ENCODE data around the gene GDF15.
"Not testable (repeated sequence)": the region's sequence is repeated elsewhere in the genome, so short reads cannot be mapped to it uniquely, and the experiment has no call there.

The GDF15 gene

DNA sequence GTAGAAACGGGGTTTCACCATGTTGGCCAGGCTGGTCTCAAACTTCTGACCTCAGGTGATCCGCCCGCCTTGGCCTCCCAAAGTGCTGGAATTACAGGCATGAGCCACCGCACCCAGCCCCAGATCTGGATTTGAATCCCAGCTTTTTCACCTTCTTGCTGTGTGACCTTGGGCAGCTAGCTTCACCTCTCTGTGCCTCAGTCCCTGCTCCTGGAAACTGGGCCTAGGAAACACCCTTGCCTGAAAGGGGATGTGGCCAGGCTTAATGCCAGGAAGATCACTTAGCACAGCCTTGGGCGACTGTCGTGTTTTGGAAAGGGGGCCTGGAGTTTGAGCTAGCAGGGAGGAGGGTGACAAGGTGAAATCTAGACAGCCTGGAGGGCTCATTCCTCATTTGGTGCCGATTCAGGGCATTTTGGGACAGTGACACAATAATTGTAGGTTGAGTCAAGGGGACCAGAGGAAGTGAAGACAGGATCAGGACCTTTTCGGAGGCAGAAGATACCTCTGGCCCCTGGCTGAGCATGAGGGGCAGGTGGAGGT is 43.8 kb upstream of the GDF15 start:
- TF ChIP-seq, protein P1, sequence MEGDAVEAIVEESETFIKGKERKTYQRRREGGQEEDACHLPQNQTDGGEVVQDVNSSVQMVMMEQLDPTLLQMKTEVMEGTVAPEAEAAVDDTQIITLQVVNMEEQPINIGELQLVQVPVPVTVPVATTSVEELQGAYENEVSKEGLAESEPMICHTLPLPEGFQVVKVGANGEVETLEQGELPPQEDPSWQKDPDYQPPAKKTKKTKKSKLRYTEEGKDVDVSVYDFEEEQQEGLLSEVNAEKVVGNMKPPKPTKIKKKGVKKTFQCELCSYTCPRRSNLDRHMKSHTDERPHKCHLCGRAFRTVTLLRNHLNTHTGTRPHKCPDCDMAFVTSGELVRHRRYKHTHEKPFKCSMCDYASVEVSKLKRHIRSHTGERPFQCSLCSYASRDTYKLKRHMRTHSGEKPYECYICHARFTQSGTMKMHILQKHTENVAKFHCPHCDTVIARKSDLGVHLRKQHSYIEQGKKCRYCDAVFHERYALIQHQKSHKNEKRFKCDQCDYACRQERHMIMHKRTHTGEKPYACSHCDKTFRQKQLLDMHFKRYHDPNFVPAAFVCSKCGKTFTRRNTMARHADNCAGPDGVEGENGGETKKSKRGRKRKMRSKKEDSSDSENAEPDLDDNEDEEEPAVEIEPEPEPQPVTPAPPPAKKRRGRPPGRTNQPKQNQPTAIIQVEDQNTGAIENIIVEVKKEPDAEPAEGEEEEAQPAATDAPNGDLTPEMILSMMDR (IDR thresholded peaks at IDR 0.05; ENCODE audit: extremely low read depth, insufficient read depth, missing control alignments): no peak
- in situ Hi-C loops (cut with MboI; ENCODE audit: low pct_unique_long_range_greater_than_20kb, low sequenced_read_pairs, unreplicated experiment): no loop called here
- DNase-seq (ENCODE audit: low spot score): no peak

DNA sequence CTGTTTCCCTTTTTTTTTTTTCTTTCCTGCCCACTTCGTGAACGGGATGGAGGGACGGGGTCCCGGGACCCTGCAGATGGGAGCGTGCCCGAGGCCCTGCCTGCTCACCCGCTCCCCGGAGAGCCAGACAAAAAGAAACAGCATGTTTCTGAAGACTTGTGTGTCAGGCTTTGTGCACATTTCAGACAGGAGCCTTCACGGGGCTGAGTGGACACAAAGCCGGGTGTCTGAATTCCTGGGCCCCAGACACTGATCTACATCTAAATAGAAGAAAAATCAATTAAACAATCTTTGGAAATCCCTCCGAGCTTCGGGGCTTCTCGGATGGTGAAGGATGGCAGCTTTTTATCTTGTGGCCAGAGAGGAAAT is 41.4 kb upstream of the GDF15 start:
- in situ Hi-C loops (cut with MboI; ENCODE audit: low pct_unique_long_range_greater_than_20kb, low sequenced_read_pairs, unreplicated experiment): no loop called here
- no peak for DNase-seq (ENCODE audit: low spot score)
- TF ChIP-seq, protein P1 (IDR thresholded peaks at IDR 0.05; ENCODE audit: extremely low read depth, insufficient read depth, missing control alignments): no peak

DNA sequence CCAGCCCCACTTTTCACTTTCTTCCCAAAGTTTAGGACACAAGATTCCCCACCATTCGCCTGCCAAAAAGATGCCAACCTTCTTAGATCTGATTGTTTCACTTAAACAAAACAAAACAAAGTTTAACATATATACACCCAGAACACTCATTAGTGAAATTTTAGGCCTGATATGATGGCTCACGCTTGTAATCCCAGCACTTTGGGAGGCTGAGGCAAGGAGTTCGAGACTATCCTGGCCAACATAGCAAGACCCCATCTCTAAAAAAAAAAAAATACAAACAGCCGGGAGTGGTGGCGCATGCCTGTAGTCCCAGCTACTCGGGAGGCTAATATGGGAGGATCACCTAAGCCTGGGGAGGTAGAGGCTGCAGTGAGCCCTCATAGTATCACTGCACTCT is 40.7 kb upstream of the GDF15 start:
- TF ChIP-seq, protein P1 (IDR thresholded peaks at IDR 0.05; ENCODE audit: extremely low read depth, insufficient read depth, missing control alignments): no peak
- no peak for DNase-seq (ENCODE audit: low spot score)
- in situ Hi-C loops (cut with MboI; ENCODE audit: low pct_unique_long_range_greater_than_20kb, low sequenced_read_pairs, unreplicated experiment): no loop called here

DNA sequence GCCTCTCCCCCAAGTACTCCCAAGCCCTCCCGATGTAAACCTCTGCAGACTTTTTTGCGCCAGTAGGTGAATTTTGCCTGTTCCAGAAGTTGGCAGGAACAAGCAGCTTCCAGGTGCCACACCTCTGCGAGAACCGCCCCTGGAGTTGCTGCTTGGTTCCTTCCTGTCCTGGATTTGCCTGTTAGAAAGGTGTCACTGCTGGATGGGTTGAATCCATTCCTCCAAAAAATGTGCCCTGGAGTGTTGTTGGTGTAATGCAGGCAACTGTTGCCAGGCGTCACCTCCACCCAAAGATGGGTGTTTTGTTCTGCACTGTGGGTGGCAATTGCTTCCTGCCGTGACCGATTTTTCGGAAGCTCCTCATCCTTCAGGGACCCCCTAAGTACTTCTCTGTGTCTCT is 39.9 kb upstream of the GDF15 start:
- no peak for DNase-seq (ENCODE audit: low spot score)
- in situ Hi-C loops (cut with MboI; ENCODE audit: low pct_unique_long_range_greater_than_20kb, low sequenced_read_pairs, unreplicated experiment): no loop called here
- TF ChIP-seq, protein P1 (IDR thresholded peaks at IDR 0.05; ENCODE audit: extremely low read depth, insufficient read depth, missing control alignments): no peak

DNA sequence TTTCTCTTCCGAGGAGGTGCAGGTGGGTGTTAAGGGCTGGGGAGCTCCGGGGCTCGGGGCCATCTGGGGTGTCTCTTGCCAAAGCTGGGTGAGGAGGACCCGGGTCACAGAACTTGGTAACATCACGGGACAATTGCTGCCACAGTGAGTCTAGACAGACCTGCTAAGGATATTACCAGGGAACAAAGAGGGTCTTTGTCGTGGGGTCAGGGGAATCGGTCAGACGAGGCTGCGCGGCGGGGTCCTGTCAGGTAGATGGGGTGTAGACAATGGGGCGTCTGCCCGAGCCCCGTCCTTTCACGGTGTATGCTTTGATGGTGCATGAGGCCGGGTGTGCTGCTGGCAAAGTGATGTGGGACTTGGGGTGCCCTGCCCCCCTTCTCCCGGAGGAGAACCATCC is 37.8 kb upstream of the GDF15 start:
- DNase-seq (ENCODE audit: low spot score): no peak
- TF ChIP-seq, protein P1 (IDR thresholded peaks at IDR 0.05; ENCODE audit: extremely low read depth, insufficient read depth, missing control alignments): no peak
- in situ Hi-C loops (cut with MboI; ENCODE audit: low pct_unique_long_range_greater_than_20kb, low sequenced_read_pairs, unreplicated experiment): no loop called here

DNA sequence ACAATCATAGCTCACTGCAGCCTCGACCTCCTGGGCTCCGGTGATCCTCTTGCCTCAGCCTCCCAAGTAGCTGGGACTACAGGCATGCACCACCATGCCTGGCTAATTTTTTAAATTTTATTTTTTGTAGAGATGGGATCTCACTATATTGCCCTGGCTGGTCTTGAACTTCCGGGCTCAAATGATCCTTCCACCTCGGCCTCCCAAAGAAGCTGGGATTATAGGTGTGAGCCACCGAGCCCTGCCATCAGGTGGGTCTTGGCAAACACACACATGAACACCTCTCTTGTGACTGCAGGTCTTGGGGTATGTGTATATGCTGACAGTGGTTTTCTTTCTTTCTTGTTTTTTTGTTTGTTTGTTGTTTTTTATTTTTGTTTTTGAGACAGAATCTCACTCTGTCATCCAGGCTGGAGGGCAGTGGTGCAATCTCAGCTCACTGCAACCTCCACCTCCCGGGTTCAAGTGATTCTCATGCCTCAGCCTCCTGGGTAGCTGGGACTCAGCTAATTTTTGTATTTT is 37.1 kb upstream of the GDF15 start:
- in situ Hi-C loops (cut with MboI; ENCODE audit: low pct_unique_long_range_greater_than_20kb, low sequenced_read_pairs, unreplicated experiment): not testable (repeated sequence)

DNA sequence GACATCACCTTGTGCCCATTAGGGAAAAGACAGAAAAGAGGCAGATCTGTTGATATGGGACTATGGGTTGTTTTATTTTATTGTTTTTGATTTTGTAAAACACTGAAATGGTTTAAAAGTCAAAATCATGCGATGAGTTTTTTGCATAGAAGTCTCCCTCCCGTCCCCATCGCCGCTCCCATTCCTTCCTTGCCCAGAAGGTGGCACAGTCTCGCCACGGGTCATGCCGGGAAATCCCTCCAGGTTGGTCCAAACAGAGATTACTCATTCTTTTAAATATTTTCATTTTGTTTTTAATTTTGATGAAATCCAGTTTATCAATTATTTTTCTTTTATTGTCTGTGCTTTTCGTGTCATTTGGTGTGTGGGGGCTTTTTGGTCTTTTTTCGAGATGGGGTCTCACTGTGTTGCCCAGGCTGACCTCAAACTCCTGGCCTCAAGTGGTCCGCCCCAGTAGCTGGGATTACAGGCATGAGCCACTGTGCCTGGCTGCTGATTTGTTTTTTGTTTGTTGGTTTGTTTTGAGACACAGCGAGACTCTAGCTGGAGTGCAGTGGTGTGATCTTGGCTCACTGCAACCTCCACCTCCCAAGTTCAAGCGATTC is 36.3 kb upstream of the GDF15 start:
- in situ Hi-C loops (cut with MboI; ENCODE audit: low pct_unique_long_range_greater_than_20kb, low sequenced_read_pairs, unreplicated experiment): no loop called here
- TF ChIP-seq, protein P1 (IDR thresholded peaks at IDR 0.05; ENCODE audit: extremely low read depth, insufficient read depth, missing control alignments): peak; percentile 66
- peak; percentile 57 for DNase-seq (ENCODE audit: low spot score)

More for the DNA sequence above, 37.1 kb upstream of the GDF15 start:
- not testable (repeated sequence) for DNase-seq (ENCODE audit: low spot score)

Measured in GM13977 (cell line).